K562 (cell line): Measurements from ENCODE around the gene TECPR2. TPM values are rescaled to one million over a fixed set of nuclear protein-coding genes. Genes with fewer than 3 reads are reported as not detected.
"Not testable (repeated sequence)": the region's sequence is repeated elsewhere in the genome, so short reads cannot be mapped to it uniquely, and the experiment has no call there.

ENCODE experiments used
- CXXC5 ChIP-seq: fragments of 250-450 bp; sonication (Bioruptor Pico); IDR thresholded peaks from 2 replicates; pipeline ENCODE4 v1.8.0; 2022; ENCODE audit warnings: inconsistent platforms, mild to moderate bottlenecking, moderate library complexity
- DDX20 ChIP-seq: fragments of 450-650 bp; IDR thresholded peaks from 2 replicates; pipeline ENCODE4 v1.6.1; 2016; ENCODE audit warnings: missing genetic modification characterization, low read depth, mild to moderate bottlenecking, missing compliant biosample characterization, moderate library complexity
- ERF ChIP-seq: fragments of 450-650 bp; formaldehyde crosslinking; IDR thresholded peaks from 2 replicates; pipeline ENCODE4 v1.4.0; 2020; ENCODE audit warnings: mild to moderate bottlenecking, mixed read lengths
- MAFG ChIP-seq: fragments of 450-650 bp; conservative IDR thresholded peaks from 2 replicates; pipeline ENCODE4 v1.6.1; 2016; ENCODE audit warnings: missing genetic modification characterization, missing compliant biosample characterization
- RFX7 ChIP-seq: fragments of 250-450 bp; sonication (Bioruptor Pico); IDR thresholded peaks from 2 replicates; pipeline ENCODE4 v1.5.1; 2021; ENCODE audit warnings: mild to moderate bottlenecking
- ZNF354B ChIP-seq: fragments of 250-450 bp; sonication (Bioruptor Pico); IDR thresholded peaks from 2 replicates; pipeline ENCODE4 v1.4.0; 2020
- ZNF57 ChIP-seq: fragments of 450-650 bp; formaldehyde crosslinking; IDR thresholded peaks from 2 replicates; pipeline ENCODE4 v1.4.0; 2020; ENCODE audit warnings: mild to moderate bottlenecking, moderate library complexity
- ZNF586 ChIP-seq: fragments of 450-650 bp; formaldehyde crosslinking; conservative IDR thresholded peaks from 2 replicates; pipeline ENCODE4 v1.4.0; 2020; ENCODE audit warnings: mild to moderate bottlenecking, moderate library complexity
- ZNF766 ChIP-seq: fragments of 200-800 bp; sonication (Bioruptor generic); conservative IDR thresholded peaks from 2 replicates; pipeline ENCODE4 v1.6.1; 2016; ENCODE audit warnings: missing genetic modification characterization, missing compliant biosample characterization
- polyA plus RNA-seq, 8 experiments: library from polyadenylated mRNA; depleted of rRNA in 4 of 8; stranded (reverse) in 5 of 8; unstranded in 3 of 8; fragments of >200 nt; fragmentation: Nextera tagmentation in 2 of 8; fragmentation: Illumina TruSeq in 1 of 8; extraction: Ambion mirVana in 2 of 8; extraction: Trizol in 1 of 8; gene quantifications; 2 replicates each; pipeline versions ENCODE4 v1.2.1 to v1.2.3, GENCODE V29; 2011 to 2014; ENCODE audit warnings: inconsistent platforms in 1 of 8, missing spikeins in 1 of 8
- total RNA-seq, 7 experiments: library from RNA; depleted of rRNA in 6 of 7; stranded (reverse); fragments of >200 nt in 6 of 7; fragmentation: Illumina TruSeq in 2 of 7; extraction: Trizol in 2 of 7; gene quantifications; 2 replicates each; pipeline versions ENCODE4 v1.2.1 to v1.2.3, GENCODE V29; 2011 to 2021; ENCODE audit warnings: low replicate concordance in 1 of 7
- TF ChIP-seq, protein P1 (sequence below): fragments of 450-650 bp; conservative IDR thresholded peaks from 2 replicates; pipeline ENCODE4 v1.6.1; 2016; ENCODE audit warnings: missing genetic modification characterization, low read depth, mild to moderate bottlenecking, missing compliant biosample characterization, moderate library complexity
- TF ChIP-seq, protein P2 (sequence below): fragments of 450-650 bp; conservative IDR thresholded peaks from 2 replicates; pipeline ENCODE4 v1.6.1; 2016; ENCODE audit warnings: missing genetic modification characterization, low read depth, mild to moderate bottlenecking, control low read depth, missing compliant biosample characterization
- TF ChIP-seq, protein P3 (sequence below): fragments of 250-450 bp; sonication (Bioruptor Pico); IDR thresholded peaks from 2 replicates; pipeline ENCODE4 v1.4.0; 2020; ENCODE audit warnings: mild to moderate bottlenecking, moderate library complexity
- TF ChIP-seq, protein P4 (sequence below), 2 experiments: fragments of 250-450 bp in 1 of 2; fragments of 450-650 bp in 1 of 2; sonication (Bioruptor Pico) in 1 of 2; IDR thresholded peaks; 2 replicates each; pipeline versions ENCODE4 v1.6.1 to v1.8.0; 2016 to 2021; ENCODE audit warnings: mild to moderate bottlenecking in 2 of 2, moderate library complexity in 2 of 2, missing compliant biosample characterization in 1 of 2, missing genetic modification characterization in 1 of 2
- TF ChIP-seq, protein P5 (sequence below), 2 experiments: IDR thresholded peaks in 1 of 2; conservative IDR thresholded peaks in 1 of 2; 2 replicates each; pipeline ENCODE4 v1.6.1; 2016; ENCODE audit warnings: low read depth in 2 of 2, mild to moderate bottlenecking in 1 of 2, missing compliant biosample characterization in 1 of 2, missing genetic modification characterization in 1 of 2, moderate library complexity in 1 of 2

Gene TECPR2
- total and polyA plus RNA-seq, 9 of the 15 experiments (the other 6 are each of a cell fraction or from before 2014, with no cell fraction given) = 0.04 to 3.0 (median 0.83) TPM

DNA sequence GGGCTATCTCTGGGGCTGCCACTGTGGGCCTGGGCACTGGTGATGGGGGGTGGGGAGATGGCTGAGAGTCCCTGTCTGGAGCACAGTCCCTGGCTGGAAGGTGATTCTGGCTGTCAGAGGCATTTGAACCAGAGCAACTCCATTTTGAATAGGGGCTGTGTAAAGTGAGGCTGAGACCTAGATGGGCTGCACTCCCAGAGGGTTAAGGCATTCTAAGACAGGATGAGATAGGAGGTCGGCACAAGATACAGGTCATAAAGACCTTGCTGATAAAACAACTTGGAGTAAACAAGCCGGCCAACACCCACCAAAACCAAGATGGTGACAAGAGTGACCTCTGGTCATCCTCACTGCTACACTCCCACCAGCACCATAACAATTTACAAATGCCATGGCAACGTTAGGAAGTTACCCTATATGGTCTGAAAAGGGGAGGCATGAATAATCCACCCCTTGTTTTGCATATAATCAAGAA lies 188.2 kb downstream of the TECPR2 start (continued):
- TF ChIP-seq, protein P1, sequence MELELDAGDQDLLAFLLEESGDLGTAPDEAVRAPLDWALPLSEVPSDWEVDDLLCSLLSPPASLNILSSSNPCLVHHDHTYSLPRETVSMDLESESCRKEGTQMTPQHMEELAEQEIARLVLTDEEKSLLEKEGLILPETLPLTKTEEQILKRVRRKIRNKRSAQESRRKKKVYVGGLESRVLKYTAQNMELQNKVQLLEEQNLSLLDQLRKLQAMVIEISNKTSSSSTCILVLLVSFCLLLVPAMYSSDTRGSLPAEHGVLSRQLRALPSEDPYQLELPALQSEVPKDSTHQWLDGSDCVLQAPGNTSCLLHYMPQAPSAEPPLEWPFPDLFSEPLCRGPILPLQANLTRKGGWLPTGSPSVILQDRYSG (tag) = peak; percentile 100
- TF ChIP-seq ZNF354B (CRISPR knock-in tag) = peak; percentile 87
- TF ChIP-seq DDX20 = peak; percentile 94
- TF ChIP-seq ZNF766 (CRISPR knock-in tag) = peak; percentile 99
- TF ChIP-seq, protein P2, sequence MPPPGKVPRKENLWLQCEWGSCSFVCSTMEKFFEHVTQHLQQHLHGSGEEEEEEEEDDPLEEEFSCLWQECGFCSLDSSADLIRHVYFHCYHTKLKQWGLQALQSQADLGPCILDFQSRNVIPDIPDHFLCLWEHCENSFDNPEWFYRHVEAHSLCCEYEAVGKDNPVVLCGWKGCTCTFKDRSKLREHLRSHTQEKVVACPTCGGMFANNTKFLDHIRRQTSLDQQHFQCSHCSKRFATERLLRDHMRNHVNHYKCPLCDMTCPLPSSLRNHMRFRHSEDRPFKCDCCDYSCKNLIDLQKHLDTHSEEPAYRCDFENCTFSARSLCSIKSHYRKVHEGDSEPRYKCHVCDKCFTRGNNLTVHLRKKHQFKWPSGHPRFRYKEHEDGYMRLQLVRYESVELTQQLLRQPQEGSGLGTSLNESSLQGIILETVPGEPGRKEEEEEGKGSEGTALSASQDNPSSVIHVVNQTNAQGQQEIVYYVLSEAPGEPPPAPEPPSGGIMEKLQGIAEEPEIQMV = peak; percentile 88
- peak; percentile 90 for TF ChIP-seq RFX7 (CRISPR knock-in tag)
- peak; percentile 98 for TF ChIP-seq ERF
- 0 out of 2 replicates have a peak, but pooled peaks have one; percentile 37 for TF ChIP-seq ZNF586 (CRISPR knock-in tag)
- TF ChIP-seq, protein P3, sequence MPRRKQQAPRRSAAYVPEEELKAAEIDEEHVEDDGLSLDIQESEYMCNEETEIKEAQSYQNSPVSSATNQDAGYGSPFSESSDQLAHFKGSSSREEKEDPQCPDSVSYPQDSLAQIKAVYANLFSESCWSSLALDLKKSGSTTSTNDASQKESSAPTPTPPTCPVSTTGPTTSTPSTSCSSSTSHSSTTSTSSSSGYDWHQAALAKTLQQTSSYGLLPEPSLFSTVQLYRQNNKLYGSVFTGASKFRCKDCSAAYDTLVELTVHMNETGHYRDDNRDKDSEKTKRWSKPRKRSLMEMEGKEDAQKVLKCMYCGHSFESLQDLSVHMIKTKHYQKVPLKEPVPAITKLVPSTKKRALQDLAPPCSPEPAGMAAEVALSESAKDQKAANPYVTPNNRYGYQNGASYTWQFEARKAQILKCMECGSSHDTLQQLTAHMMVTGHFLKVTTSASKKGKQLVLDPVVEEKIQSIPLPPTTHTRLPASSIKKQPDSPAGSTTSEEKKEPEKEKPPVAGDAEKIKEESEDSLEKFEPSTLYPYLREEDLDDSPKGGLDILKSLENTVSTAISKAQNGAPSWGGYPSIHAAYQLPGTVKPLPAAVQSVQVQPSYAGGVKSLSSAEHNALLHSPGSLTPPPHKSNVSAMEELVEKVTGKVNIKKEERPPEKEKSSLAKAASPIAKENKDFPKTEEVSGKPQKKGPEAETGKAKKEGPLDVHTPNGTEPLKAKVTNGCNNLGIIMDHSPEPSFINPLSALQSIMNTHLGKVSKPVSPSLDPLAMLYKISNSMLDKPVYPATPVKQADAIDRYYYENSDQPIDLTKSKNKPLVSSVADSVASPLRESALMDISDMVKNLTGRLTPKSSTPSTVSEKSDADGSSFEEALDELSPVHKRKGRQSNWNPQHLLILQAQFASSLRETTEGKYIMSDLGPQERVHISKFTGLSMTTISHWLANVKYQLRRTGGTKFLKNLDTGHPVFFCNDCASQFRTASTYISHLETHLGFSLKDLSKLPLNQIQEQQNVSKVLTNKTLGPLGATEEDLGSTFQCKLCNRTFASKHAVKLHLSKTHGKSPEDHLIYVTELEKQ (CRISPR knock-in tag) = peak; percentile 80; the same call in 1 of the 2 replicates
- peak; percentile 89 for TF ChIP-seq CXXC5
- TF ChIP-seq ZNF57 = peak; percentile 74; the same call in 1 of the 2 replicates
- TF ChIP-seq, protein P4, sequence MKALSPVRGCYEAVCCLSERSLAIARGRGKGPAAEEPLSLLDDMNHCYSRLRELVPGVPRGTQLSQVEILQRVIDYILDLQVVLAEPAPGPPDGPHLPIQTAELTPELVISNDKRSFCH (CRISPR knock-in tag; IDR thresholded peaks at IDR 0.05) = peak; percentile 89
- TF ChIP-seq, protein P4 (tag; IDR thresholded peaks at IDR 0.05) = peak; percentile 100
- TF ChIP-seq MAFG (tag) = peak; percentile 68
- TF ChIP-seq, protein P5, sequence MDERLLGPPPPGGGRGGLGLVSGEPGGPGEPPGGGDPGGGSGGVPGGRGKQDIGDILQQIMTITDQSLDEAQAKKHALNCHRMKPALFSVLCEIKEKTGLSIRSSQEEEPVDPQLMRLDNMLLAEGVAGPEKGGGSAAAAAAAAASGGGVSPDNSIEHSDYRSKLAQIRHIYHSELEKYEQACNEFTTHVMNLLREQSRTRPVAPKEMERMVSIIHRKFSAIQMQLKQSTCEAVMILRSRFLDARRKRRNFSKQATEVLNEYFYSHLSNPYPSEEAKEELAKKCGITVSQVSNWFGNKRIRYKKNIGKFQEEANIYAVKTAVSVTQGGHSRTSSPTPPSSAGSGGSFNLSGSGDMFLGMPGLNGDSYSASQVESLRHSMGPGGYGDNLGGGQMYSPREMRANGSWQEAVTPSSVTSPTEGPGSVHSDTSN (CRISPR knock-in tag; IDR thresholded peaks at IDR 0.05; ENCODE audit: low read depth) = not testable (repeated sequence)
- TF ChIP-seq, protein P5 (tag; conservative IDR thresholded peaks at IDR 0.05; ENCODE audit: low read depth) = peak; percentile 80
